ENCODE measurements around the gene ERN1.
A peak's percentile ranks its signal among the peaks of the same experiment; 100 is the strongest.

ERN1 gene

GRCh38 chr17:64084940-64085649 is 44.8 kb downstream of the ERN1 start:
- DNase-seq (ENCODE audit: low read depth in 2 of 2) = no peak

DNA sequence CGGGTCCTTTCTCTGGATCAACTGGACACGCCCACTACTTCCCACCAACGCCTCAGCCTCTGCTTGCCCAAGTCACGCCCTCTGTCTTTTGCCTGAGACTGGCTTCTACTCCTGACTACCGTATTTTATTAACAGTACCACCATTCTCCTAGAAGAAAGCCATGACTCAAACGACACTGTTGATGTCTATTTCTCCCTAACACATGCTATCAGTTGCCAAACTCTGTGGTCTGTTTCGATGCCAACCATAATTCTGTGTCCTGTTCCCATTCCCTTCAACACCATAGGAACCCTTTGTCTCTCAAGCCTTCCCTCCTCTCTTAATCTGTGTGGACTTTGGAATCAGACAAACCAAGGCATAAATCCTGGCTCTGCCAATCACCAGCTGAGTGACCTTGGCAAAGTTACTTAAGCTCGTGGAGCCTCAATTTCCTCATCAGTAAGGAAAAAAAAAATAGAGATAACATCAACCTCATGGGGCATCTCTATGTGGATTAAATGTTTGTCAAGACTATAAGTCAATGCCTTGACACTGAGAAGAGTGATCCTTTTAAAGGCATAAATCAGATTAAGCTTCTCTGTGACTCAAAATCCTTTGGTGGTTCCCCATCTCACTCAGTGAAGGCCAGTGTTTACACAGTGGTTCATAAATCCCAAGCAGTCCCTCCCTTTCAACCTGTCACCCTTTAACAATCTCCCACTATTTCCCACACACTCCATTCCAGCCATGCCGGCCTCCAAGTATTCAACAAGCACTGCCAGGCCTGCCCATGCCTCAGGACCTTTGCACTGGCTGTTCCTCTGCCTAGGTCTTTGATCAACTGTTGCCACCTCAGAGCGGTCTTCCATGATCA is 45.6 kb downstream of the ERN1 start:
- DNase-seq (ENCODE audit: low read depth in 2 of 2) = no peak

GRCh38 chr17:64083563-64084085 is 46.3 kb downstream of the ERN1 start:
- DNase-seq (ENCODE audit: low read depth in 2 of 2) = no peak

- no peak for DNase-seq (ENCODE audit: low read depth in 2 of 2)
These were observed 46.9 kb downstream of the ERN1 start for GRCh38 chr17:64083093-64083492.

DNA sequence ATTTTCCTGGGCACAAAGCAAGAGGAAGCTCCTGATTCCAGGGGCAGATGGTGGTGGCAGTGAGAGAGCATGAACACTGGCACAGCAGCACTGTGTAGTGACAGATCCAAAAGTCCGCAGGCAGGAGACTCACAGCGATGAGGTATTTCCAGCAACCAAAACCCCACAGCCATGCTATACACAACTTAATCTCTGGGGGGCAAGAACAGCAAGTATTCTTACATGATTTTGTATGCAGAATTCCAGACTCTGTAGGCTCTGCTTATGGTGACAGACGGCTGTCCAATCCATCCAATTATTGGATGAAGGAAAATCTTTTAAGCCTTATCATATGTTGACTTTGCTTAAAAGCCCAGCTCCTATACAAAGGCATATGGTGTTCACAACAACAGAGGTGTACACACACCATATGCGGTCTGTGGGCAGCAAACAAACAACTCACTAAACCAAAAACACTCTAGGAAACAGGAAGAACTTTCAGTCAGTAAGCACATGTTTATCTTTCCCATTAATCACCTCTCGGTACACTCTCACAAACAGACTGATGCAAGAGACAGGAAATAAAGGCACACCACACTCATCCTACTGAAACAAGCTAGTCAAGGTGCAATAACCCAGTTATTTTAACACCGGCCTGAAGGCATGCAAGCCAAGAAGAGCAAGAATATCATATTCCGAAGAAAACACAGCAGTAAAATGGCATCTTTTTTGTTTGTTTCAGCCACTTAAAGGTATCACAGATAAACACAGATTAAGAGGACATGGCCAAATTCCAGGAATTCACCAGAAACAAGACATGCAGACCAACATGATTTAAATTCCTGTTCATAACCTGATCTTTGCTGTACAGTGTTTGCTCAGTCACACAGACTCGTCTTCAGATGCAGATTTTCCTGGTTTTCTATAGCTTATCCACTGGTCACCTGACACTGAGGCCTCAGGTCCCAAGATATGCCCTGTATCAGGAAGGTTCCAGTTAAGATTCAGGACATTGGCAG is 47.8 kb downstream of the ERN1 start:
- no peak for DNase-seq (ENCODE audit: low read depth in 2 of 2)

GRCh38 chr17:64080174-64080618 is 49.7 kb downstream of the ERN1 start:
- DNase-seq (ENCODE audit: low read depth in 2 of 2) = no peak

DNA sequence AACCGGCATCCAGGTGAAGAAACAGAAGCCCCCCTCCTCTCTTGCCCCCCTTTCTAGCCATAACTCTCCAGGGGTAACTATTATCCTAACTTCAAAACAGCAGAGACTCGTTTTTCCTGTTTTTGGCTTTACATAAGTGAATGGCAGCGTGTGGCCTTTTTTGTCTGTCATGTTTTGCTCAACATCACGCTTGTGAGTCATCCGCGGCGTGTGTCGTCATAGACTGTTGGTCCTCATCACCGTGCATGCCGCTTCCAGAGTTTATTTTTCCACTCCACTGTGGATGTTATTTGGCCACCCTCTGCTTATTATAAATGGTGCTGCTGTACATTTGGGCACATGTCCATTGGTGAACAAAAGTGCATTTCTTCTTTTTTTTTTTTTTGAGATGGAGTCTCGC is 52.6 kb downstream of the ERN1 start:
- no peak for DNase-seq (ENCODE audit: low read depth in 2 of 2)

DNA sequence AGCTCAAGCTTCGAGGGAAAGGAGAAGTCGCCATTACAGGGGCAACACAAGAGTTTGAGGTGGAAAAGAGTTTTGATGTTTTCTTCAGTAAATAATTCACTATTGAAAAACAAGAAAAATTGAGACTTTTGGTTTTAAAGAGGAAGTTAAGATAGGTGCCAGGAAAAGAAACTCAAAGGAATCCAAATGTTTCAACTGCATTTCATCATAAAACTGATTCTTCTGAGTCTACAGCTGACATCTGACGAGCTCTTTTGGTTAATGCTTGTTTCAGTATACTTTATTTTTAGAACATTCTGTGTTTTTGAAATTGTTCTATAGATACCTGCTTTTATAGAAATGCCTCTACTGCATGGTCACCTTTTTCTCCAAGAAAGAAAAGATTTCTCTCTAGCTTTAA is 54.0 kb downstream of the ERN1 start:
- DNase-seq (ENCODE audit: low read depth in 2 of 2) = no peak

- DNase-seq (ENCODE audit: low read depth in 2 of 2) = no peak
These were observed 55.1 kb downstream of the ERN1 start for GRCh38 chr17:64074704-64075426.

DNA sequence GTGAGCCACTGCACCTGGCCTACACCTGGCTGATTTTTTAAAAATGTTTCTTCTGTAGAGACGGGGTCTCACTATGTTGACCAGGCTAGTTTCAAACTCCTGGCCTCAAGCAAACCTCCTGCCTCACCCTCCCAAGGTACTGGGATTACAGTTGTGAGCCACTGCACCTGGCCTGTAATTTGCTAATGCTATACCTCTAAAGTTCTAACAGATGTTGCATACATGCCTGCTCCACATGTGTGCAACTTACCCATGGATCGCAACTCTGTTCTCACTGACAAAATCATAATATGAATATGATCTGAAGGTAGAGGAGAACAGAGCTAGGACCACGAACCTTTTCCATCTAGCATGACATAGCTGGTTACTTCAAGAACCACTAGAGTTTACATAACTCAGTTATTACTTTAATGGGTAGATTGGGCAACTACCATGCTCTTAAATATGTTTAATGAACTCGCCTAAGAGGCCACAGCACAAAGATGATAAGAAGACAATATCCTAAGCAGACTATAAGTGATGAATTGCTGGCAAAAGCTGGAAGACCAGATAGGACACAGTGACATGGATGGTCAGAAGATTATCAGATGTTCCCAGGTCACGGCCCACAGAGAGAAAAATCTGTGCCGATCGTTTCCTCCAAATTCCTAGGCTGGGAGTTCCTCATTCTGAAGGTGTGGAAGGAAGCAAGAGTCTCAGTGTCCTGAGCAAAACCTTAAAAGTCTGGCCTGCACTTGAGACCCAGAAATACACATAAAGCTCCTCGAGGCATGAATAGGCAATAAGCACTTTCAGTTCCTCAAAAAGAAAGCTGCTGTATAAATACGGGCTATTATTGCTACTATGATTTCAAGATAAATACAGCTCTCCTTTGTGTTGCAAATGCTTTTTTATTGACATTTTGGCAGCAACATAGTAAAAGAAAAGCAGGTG is 55.9 kb downstream of the ERN1 start:
- DNase-seq (ENCODE audit: low read depth in 2 of 2) = no peak

GRCh38 chr17:64071111-64071510 is 58.8 kb downstream of the ERN1 start:
- DNase-seq (ENCODE audit: low read depth in 2 of 2) = no peak

DNA sequence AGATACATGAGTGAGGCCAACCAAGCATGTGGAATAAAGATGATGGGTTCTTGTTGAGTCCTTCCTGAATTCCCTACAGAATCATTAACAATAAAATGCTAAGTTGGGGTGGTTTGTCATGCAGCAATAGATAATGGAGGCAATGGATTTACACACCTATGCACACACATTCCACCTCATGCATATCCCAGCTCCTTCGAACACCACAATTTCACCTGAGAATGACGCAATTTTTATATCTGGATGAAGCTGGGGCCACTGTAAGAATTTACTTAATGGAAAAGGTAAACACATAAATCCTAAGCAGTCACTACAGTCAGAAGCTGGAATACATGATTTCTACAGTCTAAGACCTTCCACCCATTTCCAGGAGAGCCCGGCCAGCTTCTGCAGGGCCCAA is 59.7 kb downstream of the ERN1 start:
- DNase-seq (ENCODE audit: low read depth in 2 of 2) = no peak

- no peak for DNase-seq (ENCODE audit: low read depth in 2 of 2)
These were observed 60.8 kb downstream of the ERN1 start for GRCh38 chr17:64069143-64069542.

- no peak for DNase-seq (ENCODE audit: low read depth in 2 of 2)
These were observed 62.3 kb downstream of the ERN1 start for GRCh38 chr17:64067657-64068056.

DNA sequence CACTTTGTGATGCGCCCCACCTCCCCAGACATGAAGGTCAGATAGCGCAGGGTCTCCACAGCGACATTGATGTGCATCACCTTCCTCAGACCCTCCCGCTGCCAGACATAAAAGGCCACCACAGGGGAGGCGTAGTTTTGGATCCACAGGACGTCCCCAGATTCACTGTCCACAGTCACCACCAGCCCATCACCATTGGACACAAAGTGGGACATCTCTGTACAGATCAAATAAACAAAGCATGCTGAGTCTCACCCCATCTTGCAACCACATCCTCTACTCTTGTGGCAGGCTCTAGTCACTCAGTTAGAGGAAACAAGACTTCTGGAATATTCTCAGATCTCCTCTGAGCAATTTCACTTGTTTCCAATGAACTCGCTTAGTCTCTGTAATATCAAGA is 63.2 kb downstream of the ERN1 start:
- no peak for DNase-seq (ENCODE audit: low read depth in 2 of 2)

- DNase-seq (ENCODE audit: low read depth in 2 of 2) = no peak
These were observed 64.8 kb downstream of the ERN1 start for GRCh38 chr17:64065161-64065560.

GRCh38 chr17:64064331-64064730 is 65.6 kb downstream of the ERN1 start:
- DNase-seq (ENCODE audit: low read depth in 2 of 2) = no peak

DNA sequence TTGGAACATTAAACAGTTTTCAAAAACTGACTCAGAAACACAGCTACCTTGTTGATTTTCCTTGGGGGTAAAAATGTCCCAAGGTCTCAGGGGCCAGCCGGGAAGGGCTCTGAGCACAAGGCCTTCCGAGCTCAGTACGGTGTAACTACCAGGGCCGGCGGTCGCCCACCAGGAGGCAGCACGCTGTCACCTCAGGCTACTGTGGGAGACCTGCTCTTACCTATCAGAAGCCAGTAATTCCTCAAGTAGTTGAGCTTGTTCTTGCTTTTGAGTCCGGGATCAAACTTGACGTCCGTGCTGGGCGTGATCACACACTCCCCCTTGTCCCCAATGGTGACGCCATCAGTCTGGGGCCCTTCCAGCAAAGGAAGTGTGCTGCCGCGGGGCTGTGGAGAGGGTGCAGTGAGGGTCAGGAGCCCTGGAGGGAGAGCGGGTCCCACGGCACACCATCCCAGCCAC is 66.1 kb downstream of the ERN1 start:
- DNase-seq (ENCODE audit: low read depth in 2 of 2) = peak; percentile 17 to 39

DNA sequence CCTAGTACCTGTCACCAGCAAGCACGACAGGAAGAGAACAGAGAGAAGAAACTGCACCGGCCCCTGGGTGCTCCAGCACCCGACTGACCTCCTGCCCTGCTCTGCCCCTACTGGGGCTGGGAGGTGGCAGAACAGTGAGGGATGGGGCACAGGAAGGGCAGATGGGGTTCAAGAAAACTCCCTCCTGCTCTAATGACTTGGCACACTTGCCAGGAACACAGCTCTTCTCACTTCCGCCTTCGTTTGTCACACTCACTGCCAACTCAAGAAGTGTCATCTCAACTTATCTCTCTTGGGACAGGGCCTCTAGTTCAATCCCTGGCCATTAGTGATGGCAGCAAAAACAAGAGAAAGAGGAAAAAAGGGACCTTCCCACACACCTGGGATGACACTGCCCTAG is 66.9 kb downstream of the ERN1 start:
- no peak for DNase-seq (ENCODE audit: low read depth in 2 of 2)
